HEK293 (cell line): ENCODE measurements around the gene UTP15.

Source experiments
- CTCF ChIP-seq: fragments of 450-650 bp; formaldehyde crosslinking; IDR thresholded peaks from 2 replicates; pipeline ENCODE4 v1.5.1; 2016; ENCODE audit warnings: missing biosample characterization, missing genetic modification characterization
- HIC1 ChIP-seq: fragments of 450-650 bp; formaldehyde crosslinking; IDR thresholded peaks from 2 replicates; pipeline ENCODE4 v1.5.1; 2016; ENCODE audit warnings: missing biosample characterization, missing genetic modification characterization
- PRDM1 ChIP-seq: fragments of 450-650 bp; formaldehyde crosslinking; IDR thresholded peaks from 2 replicates; pipeline ENCODE4; 2016; ENCODE audit warnings: missing biosample characterization, missing genetic modification characterization
- ZNF274 ChIP-seq, 2 experiments: fragments of 200-500 bp in 1 of 2; fragments of 450-650 bp in 1 of 2; sonication (Bioruptor generic) in 1 of 2; formaldehyde crosslinking in 1 of 2; IDR thresholded peaks; 2 replicates each; pipeline versions ENCODE4 v1.5.1 to v1.6.1; 2014 to 2016; ENCODE audit warnings: borderline replicate concordance in 1 of 2, inconsistent platforms in 1 of 2, low read length in 1 of 2, missing biosample characterization in 1 of 2, missing genetic modification characterization in 1 of 2
- ZNF391 ChIP-seq: fragments of 450-650 bp; formaldehyde crosslinking; IDR thresholded peaks from 2 replicates; pipeline ENCODE4 v1.5.1; 2016; ENCODE audit warnings: low read depth, missing biosample characterization, missing genetic modification characterization, borderline replicate concordance

- TF ChIP-seq CTCF (tag by site-specific recombination): no peak
- TF ChIP-seq PRDM1 (tag by site-specific recombination): no peak
- no peak for TF ChIP-seq HIC1 (tag by site-specific recombination)
- TF ChIP-seq ZNF274 (IDR thresholded peaks at IDR 0.05; ENCODE audit: low read length): no peak
- TF ChIP-seq ZNF274 (tag by site-specific recombination; IDR thresholded peaks at IDR 0.05; ENCODE audit: borderline replicate concordance): no peak
- TF ChIP-seq ZNF391 (tag by site-specific recombination): no peak
Observed at GRCh38 chr5:73542020-73542419, 23.5 kb upstream of the UTP15 start.
